Subcutaneous abdominal adipose tissue (tissue), 5 donors: ENCODE measurements around the gene RAPGEF5.

Source experiments
- H3K27ac ChIP-seq: one replicate; pipeline ENCODE4 v1.7.0; 2013; ENCODE audit warnings: low read depth, mild to moderate bottlenecking, inconsistent platforms, low read length, moderate library complexity
- H3K27me3 ChIP-seq, 5 donors: one replicate each; pipeline ENCODE4 v1.7.0; 2013; ENCODE audit warnings: low read length in 5 of 5, inconsistent platforms in 1 of 5; ENCODE audit not compliant: control insufficient read depth in 5 of 5, insufficient read depth in 4 of 5
- H3K36me3 ChIP-seq, 5 donors: one replicate each; pipeline ENCODE4 v1.7.0; 2013; ENCODE audit warnings: low read length in 5 of 5; ENCODE audit not compliant: control insufficient read depth in 5 of 5, insufficient read depth in 5 of 5
- H3K4me1 ChIP-seq, 5 donors: one replicate each; pipeline ENCODE4 v1.7.0; 2013; ENCODE audit warnings: low read length in 5 of 5, mild to moderate bottlenecking in 3 of 5, moderate library complexity in 1 of 5; ENCODE audit not compliant: control insufficient read depth in 5 of 5, insufficient read depth in 5 of 5
- H3K4me3 ChIP-seq, 5 donors: one replicate each; pipeline ENCODE4 v1.7.0; 2013; ENCODE audit warnings: low read length in 5 of 5, low read depth in 1 of 5
- H3K9ac ChIP-seq, 5 donors: one replicate each; pipeline ENCODE4 v1.7.0; 2013; ENCODE audit warnings: low read length in 5 of 5, mild to moderate bottlenecking in 4 of 5, moderate library complexity in 3 of 5
- H3K9me3 ChIP-seq, 5 donors: one replicate each; pipeline ENCODE4 v1.7.0; 2013; ENCODE audit warnings: low read length in 5 of 5; ENCODE audit not compliant: control insufficient read depth in 5 of 5
- donor health status: healthy.
- donor health status: healthy.
- donor health status: healthy.
- donor health status: healthy.
- donor health status: healthy.

RAPGEF5 gene

GRCh38 chr7:22361320-22361719 lies 4.4 kb upstream of the RAPGEF5 start:
- H3K27me3 ChIP-seq: peaks cover 0 to 5% (median 3%) of the 10 kb centered on the region in 5 donors
- no peaks in the 10 kb centered on the region for H3K9me3 ChIP-seq
- H3K36me3 ChIP-seq: no peaks in the 10 kb centered on the region
- peaks cover 0 to 7% (median 5%) of the 10 kb centered on the region in 5 donors for H3K4me1 ChIP-seq
- H3K9ac ChIP-seq: no peak overlapping the region
- no peak overlapping the region for H3K27ac ChIP-seq
- H3K4me3 ChIP-seq: no peak overlapping the region

DNA sequence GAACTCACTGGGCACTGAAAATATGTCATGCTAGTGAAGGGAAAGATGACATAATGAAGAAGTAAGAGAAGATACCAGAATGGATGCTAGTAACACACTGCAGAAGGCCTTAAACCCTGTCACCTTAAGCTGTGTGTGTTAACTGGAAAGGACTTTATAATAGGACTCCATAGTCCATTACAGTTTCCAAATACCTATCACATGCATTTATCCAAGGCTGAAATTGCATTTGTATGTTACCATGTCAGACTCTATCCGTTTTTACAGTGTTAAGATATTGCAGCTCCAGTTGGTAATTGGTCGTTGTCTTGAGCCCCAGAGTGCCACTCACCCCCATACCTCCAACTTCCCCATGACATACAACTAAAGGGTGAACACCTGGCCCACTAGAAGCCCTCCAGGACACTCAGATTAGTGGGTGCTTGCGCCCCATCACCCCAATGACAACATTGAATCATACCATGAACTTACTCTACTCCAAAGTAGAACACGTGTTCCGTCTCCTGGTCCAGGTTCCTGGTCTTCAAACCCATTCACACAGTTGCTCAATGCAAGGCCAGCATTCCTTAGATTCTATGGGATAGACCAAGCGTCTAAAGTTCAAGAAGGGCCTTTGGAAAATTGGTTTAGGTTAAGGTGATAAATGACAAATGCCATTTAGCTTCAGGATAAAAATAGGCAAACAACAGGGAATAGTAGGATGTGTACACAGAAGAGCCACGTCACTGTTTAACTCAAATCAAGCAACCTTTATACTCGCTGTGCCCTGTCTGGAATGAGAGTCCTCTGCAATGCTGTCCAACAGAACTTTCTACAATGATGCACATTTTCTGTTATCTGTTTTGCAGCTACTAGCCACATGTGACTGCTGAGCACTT lies 2.1 kb upstream of the RAPGEF5 start:
- H3K9me3 ChIP-seq: peaks cover 0 to 7% (median 5%) of the 10 kb centered on the region in 5 donors
- no peak overlapping the region for H3K27ac ChIP-seq
- peaks cover 0 to 18% (median 9%) of the 10 kb centered on the region in 5 donors for H3K27me3 ChIP-seq
- H3K9ac ChIP-seq: no peak overlapping the region
- H3K36me3 ChIP-seq: no peaks in the 10 kb centered on the region
- H3K4me1 ChIP-seq: peaks cover 0 to 9% (median 7%) of the 10 kb centered on the region in 5 donors
- no peak overlapping the region for H3K4me3 ChIP-seq

GRCh38 chr7:22357311-22358175 lies 589 bp upstream of the RAPGEF5 start:
- H3K27ac ChIP-seq: no peak overlapping the region

DNA sequence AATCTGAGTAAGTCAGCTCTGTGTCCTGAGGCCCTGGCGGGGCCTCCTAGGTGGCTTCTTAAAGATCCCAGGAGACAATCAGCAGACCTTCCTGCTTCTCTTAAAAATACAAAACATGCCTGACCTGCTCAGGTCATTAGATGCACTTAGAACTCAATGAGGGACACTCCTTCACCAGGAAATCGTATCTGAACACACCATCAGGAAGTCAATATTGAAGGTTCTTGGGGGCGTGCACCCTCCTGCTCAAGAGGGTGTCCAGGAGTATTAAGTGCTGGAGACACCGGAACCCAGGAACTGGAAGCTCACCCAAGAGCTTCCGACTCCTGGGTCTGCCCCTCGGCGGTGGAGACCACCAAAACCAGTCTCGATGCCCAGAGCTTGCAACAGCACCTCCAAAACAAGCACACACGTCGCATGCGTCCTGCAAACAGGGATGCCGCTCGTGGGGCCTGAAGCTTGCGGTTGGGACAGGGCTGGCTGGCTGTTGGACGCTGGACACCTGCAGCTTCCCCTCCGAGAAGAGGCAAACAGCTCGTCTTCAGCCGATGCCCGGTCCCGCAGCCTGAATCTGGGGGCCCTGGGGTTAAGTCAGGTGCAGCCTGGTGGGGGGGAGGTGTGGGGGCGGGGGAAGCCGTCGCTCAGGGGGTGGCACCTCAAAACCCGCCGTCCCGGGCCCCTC lies 803 bp downstream of the RAPGEF5 start:
- peaks cover 0 to 10% (median 8%) of the 10 kb centered on the region in 5 donors for H3K4me1 ChIP-seq
- H3K4me3 ChIP-seq: peak overlapping the region in 4 of 5 donors; percentile 55 to 67 (median 58)
- H3K9me3 ChIP-seq: peaks cover 0 to 14% (median 6%) of the 10 kb centered on the region in 5 donors
- no peak overlapping the region for H3K27ac ChIP-seq
- peaks cover 0 to 18% (median 9%) of the 10 kb centered on the region in 5 donors for H3K27me3 ChIP-seq
- no peak overlapping the region for H3K9ac ChIP-seq
- no peaks in the 10 kb centered on the region for H3K36me3 ChIP-seq

More at GRCh38 chr7:22357311-22358175, 589 bp upstream of the RAPGEF5 start:
- Histone ChIP-seq H3K9me3 (peaks cover 0 to 14% (median 6%) of the 10 kb centered on the region in 5 donors), H3K4me3 (peak overlapping the region in 4 of 5 donors; percentile 35 to 51 (median 42)), H3K27me3 (peaks cover 0 to 18% (median 9%) of the 10 kb centered on the region in 5 donors), H3K4me1 (peaks cover 0 to 9% (median 7%) of the 10 kb centered on the region in 5 donors), H3K9ac (no peak overlapping the region), H3K36me3 (no peaks in the 10 kb centered on the region)

DNA sequence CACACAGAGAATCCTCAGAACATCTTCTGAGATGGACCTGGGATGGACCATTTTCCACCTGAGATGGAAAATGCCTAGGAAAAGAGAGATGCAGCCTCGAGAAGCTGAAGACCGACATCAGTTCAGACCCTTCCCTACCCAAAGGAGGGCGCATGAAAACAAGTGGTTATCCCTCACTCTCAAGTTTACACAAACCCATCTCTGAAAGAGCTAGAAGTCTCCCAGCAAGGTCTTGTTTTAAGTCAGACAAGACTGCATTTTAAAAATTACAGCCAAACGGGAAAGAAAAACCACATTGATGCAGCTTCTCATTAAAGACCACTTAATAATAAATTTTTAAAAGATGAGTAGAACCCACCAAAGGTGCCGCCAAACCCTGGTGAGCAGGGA lies 1.3 kb downstream of the RAPGEF5 start:
- Histone ChIP-seq H3K4me3 (peak overlapping the region in 3 of 5 donors; percentile 56 to 67 (median 61)), H3K4me1 (peaks cover 0 to 10% (median 8%) of the 10 kb centered on the region in 5 donors), H3K9ac (peak overlapping the region in 1 of 5 donors; percentile 44), H3K27ac (no peak overlapping the region), H3K36me3 (no peaks in the 10 kb centered on the region), H3K27me3 (peaks cover 0 to 18% (median 9%) of the 10 kb centered on the region in 5 donors), H3K9me3 (peaks cover 0 to 14% (median 6%) of the 10 kb centered on the region in 5 donors)

- Histone ChIP-seq H3K4me1 (peaks cover 0 to 10% (median 8%) of the 10 kb centered on the region in 5 donors), H3K4me3 (peak overlapping the region in 1 of 5 donors; percentile 11), H3K27me3 (peaks cover 0 to 18% (median 9%) of the 10 kb centered on the region in 5 donors), H3K9ac (no peak overlapping the region), H3K9me3 (peaks cover 0 to 14% (median 6%) of the 10 kb centered on the region in 5 donors), H3K27ac (no peak overlapping the region), H3K36me3 (no peaks in the 10 kb centered on the region)
These were observed 2.5 kb downstream of the RAPGEF5 start for GRCh38 chr7:22354462-22354861.

- Histone ChIP-seq H3K9me3 (peaks cover 0 to 14% (median 6%) of the 10 kb centered on the region in 5 donors), H3K27me3 (peaks cover 0 to 17% (median 9%) of the 10 kb centered on the region in 5 donors), H3K4me3 (no peak overlapping the region), H3K4me1 (peaks cover 0 to 10% (median 8%) of the 10 kb centered on the region in 5 donors), H3K27ac (no peak overlapping the region), H3K9ac (no peak overlapping the region), H3K36me3 (no peaks in the 10 kb centered on the region)
These were observed 4.1 kb downstream of the RAPGEF5 start for GRCh38 chr7:22352887-22353286.

- H3K9me3 ChIP-seq: peaks cover 0 to 14% (median 6%) of the 10 kb centered on the region in 5 donors
- H3K9ac ChIP-seq: no peak overlapping the region
- H3K27me3 ChIP-seq: peaks cover 0 to 13% (median 6%) of the 10 kb centered on the region in 5 donors
- H3K27ac ChIP-seq: no peak overlapping the region
- no peaks in the 10 kb centered on the region for H3K36me3 ChIP-seq
- peaks cover 0 to 4% (median 3%) of the 10 kb centered on the region in 5 donors for H3K4me1 ChIP-seq
- no peak overlapping the region for H3K4me3 ChIP-seq
These were observed 5.1 kb downstream of the RAPGEF5 start for GRCh38 chr7:22351878-22352277.

GRCh38 chr7:22351329-22351692 lies 5.6 kb downstream of the RAPGEF5 start:
- Histone ChIP-seq H3K9ac (no peak overlapping the region), H3K27ac (no peak overlapping the region), H3K4me3 (no peak overlapping the region), H3K4me1 (peaks cover 0 to 3% (median 3%) of the 10 kb centered on the region in 5 donors), H3K27me3 (peaks cover 0 to 12% (median 5%) of the 10 kb centered on the region in 5 donors), H3K36me3 (no peaks in the 10 kb centered on the region), H3K9me3 (peaks cover 0 to 14% (median 6%) of the 10 kb centered on the region in 5 donors)
